ENCODE results near the gene DNAJB13.

DNA sequence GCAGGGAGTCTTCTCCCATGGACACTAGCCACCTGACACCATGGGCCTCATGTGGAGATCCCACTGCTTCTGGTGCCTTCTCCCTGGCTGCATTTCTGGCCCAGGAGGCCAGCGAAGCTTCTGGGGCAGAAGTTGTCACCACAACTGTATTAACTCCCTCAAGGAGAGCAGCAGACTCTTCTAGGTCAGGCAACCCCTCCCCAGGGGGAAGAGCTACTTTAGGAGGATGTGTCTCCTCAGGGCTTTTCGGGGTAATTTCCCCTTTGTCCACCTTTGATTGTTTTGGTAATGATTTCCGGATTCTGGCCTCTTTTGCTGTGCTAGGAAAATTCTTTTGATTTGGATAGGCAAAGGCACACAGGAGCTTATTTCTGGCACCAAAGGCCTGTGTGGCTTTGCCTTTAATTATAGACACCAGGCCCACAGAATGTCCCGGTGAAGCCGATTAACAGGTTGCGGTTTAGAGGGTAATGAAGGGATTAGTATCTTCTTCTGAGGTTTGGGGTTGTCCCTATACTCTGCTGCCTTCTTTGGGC, 40.7 kb downstream of the DNAJB13 start:
- TF ChIP-seq, protein P1, sequence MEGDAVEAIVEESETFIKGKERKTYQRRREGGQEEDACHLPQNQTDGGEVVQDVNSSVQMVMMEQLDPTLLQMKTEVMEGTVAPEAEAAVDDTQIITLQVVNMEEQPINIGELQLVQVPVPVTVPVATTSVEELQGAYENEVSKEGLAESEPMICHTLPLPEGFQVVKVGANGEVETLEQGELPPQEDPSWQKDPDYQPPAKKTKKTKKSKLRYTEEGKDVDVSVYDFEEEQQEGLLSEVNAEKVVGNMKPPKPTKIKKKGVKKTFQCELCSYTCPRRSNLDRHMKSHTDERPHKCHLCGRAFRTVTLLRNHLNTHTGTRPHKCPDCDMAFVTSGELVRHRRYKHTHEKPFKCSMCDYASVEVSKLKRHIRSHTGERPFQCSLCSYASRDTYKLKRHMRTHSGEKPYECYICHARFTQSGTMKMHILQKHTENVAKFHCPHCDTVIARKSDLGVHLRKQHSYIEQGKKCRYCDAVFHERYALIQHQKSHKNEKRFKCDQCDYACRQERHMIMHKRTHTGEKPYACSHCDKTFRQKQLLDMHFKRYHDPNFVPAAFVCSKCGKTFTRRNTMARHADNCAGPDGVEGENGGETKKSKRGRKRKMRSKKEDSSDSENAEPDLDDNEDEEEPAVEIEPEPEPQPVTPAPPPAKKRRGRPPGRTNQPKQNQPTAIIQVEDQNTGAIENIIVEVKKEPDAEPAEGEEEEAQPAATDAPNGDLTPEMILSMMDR (IDR thresholded peaks at IDR 0.05), result no peak
- TF ChIP-seq, protein P2, sequence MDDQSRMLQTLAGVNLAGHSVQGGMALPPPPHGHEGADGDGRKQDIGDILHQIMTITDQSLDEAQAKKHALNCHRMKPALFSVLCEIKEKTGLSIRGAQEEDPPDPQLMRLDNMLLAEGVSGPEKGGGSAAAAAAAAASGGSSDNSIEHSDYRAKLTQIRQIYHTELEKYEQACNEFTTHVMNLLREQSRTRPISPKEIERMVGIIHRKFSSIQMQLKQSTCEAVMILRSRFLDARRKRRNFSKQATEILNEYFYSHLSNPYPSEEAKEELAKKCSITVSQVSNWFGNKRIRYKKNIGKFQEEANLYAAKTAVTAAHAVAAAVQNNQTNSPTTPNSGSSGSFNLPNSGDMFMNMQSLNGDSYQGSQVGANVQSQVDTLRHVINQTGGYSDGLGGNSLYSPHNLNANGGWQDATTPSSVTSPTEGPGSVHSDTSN (IDR thresholded peaks at IDR 0.05), result no peak
- TF ChIP-seq RAD21 (IDR thresholded peaks at IDR 0.05; ENCODE audit: low read length), result no peak
- no peak for TF ChIP-seq NFIC (IDR thresholded peaks at IDR 0.05; ENCODE audit: borderline replicate concordance)
- TF ChIP-seq EP300 (IDR thresholded peaks at IDR 0.05; ENCODE audit: borderline replicate concordance in 1 of 2, low read depth in 1 of 2, low read length in 1 of 2), result no peak
